MM.1S (cell line): ENCODE data around the gene MGAT4D.

Source experiments
- DNase-seq: peaks from one replicate; pipeline ENCODE4 v3.0.0-alpha.2; 2015
- H2AFZ ChIP-seq: fragments of 300-600 bp; sonication (generic); 2 replicates; pipeline ENCODE4 v1.6.0; 2016; ENCODE audit warnings: antibody characterized with exemption, low read length
- H3F3A ChIP-seq: fragments of 300-600 bp; sonication (generic); 2 replicates; pipeline ENCODE4 v1.6.1; 2016; ENCODE audit warnings: mild to moderate bottlenecking, antibody characterized with exemption, low read length, moderate library complexity, mixed read lengths; ENCODE audit not compliant: insufficient read depth
- H3K27ac ChIP-seq: fragments of 300-600 bp; sonication (generic); 2 replicates; pipeline ENCODE4 v1.5.1; 2016; ENCODE audit warnings: mild to moderate bottlenecking, low read length
- H3K27me3 ChIP-seq: fragments of 300-600 bp; sonication (generic); replicated peaks from 2 replicates; pipeline ENCODE4 v1.6.0; 2016; ENCODE audit warnings: low read length; ENCODE audit not compliant: insufficient read depth
- H3K36me3 ChIP-seq: fragments of 300-600 bp; sonication (generic); replicated peaks from 2 replicates; pipeline ENCODE4 v1.6.1; 2016; ENCODE audit warnings: mild to moderate bottlenecking, low read length, mixed read lengths; ENCODE audit not compliant: insufficient read depth
- H3K4me1 ChIP-seq: fragments of 300-600 bp; sonication (generic); 2 replicates; pipeline ENCODE4 v1.6.1; 2016; ENCODE audit warnings: low read length, mixed read lengths
- H3K4me2 ChIP-seq: fragments of 300-600 bp; sonication (generic); 2 replicates; pipeline ENCODE4 v1.6.0; 2016; ENCODE audit warnings: low read depth, low read length
- H3K4me3 ChIP-seq: fragments of 300-600 bp; sonication (generic); 2 replicates; pipeline ENCODE4 v1.5.1; 2016; ENCODE audit warnings: low read length, mixed read lengths
- H3K79me2 ChIP-seq: fragments of 300-600 bp; sonication (generic); 2 replicates; pipeline ENCODE4 v1.6.1; 2016; ENCODE audit warnings: mixed run types, low read length, mixed read lengths
- H3K9ac ChIP-seq: fragments of 300-600 bp; sonication (generic); 2 replicates; pipeline ENCODE4 v1.6.1; 2016; ENCODE audit warnings: low read length, mixed read lengths
- H3K9me2 ChIP-seq: fragments of 300-600 bp; sonication (generic); replicated peaks from 2 replicates; pipeline ENCODE4 v1.6.1; 2016; ENCODE audit warnings: mild to moderate bottlenecking, low read length, mixed read lengths; ENCODE audit not compliant: insufficient read depth
- H3K9me3 ChIP-seq: fragments of 300-600 bp; sonication (generic); replicated peaks from 2 replicates; pipeline ENCODE4 v1.6.1; 2016; ENCODE audit warnings: mild to moderate bottlenecking, low read length, mixed read lengths; ENCODE audit not compliant: insufficient read depth
- H4K20me1 ChIP-seq: fragments of 300-600 bp; sonication (generic); 2 replicates; pipeline ENCODE4 v1.6.1; 2016; ENCODE audit warnings: mild to moderate bottlenecking, low read length, moderate library complexity, mixed read lengths; ENCODE audit not compliant: insufficient read depth
- EZH2 ChIP-seq: fragments of 300-600 bp; sonication (generic); optimal IDR thresholded peaks from 2 replicates; pipeline ENCODE3; 2017; ENCODE audit warnings: low read depth, mild to moderate bottlenecking, antibody characterized with exemption, low read length, mixed read lengths
- EZH2phosphoT487 ChIP-seq: fragments of 300-600 bp; sonication (generic); IDR thresholded peaks from 2 replicates; pipeline ENCODE4 v1.6.1; 2018; ENCODE audit warnings: antibody characterized with exemption, low read length
- TF ChIP-seq, protein P1 (sequence below): fragments of 300-600 bp; sonication (generic); IDR thresholded peaks from 2 replicates; pipeline ENCODE4 v1.5.1; 2016; ENCODE audit warnings: antibody characterized with exemption, low read length, mixed read lengths

MGAT4D gene

DNA sequence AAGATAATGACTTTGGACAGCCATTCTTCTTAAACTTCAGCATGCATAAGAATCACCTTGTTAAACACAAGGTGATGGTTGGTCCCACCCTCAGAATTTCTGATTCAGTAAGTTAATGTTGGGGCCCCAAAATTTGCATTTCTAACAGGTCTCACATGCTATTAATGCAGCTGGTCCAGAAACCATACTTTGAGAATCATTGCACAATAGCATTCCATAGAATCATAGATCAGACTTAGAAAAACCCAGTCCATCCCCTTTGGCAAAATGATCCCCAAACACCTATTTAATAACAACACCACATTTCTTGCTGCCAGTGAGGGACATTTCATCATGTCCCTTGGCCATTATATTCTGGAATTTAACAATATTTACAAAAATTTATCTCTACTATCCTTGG, 6.2 kb upstream of the MGAT4D start:
- Histone ChIP-seq H4K20me1 (no peaks in the 10 kb centered on the region), H3K4me1 (no peaks in the 10 kb centered on the region), H3K4me3 (no peak overlapping the region), H3K36me3 (no peaks in the 10 kb centered on the region), H3K27me3 (no peaks in the 10 kb centered on the region), H3K27ac (no peak overlapping the region), H3K79me2 (no peaks in the 10 kb centered on the region), H2AFZ (no peak overlapping the region), H3K9me3 (no peaks in the 10 kb centered on the region), H3K9ac (no peak overlapping the region), H3K9me2 (no peaks in the 10 kb centered on the region), H3F3A (no peaks in the 10 kb centered on the region), H3K4me2 (no peak overlapping the region)
- no peak for DNase-seq
- TF ChIP-seq EZH2 (no peak), EZH2phosphoT487 (no peak)
- TF ChIP-seq, protein P1, sequence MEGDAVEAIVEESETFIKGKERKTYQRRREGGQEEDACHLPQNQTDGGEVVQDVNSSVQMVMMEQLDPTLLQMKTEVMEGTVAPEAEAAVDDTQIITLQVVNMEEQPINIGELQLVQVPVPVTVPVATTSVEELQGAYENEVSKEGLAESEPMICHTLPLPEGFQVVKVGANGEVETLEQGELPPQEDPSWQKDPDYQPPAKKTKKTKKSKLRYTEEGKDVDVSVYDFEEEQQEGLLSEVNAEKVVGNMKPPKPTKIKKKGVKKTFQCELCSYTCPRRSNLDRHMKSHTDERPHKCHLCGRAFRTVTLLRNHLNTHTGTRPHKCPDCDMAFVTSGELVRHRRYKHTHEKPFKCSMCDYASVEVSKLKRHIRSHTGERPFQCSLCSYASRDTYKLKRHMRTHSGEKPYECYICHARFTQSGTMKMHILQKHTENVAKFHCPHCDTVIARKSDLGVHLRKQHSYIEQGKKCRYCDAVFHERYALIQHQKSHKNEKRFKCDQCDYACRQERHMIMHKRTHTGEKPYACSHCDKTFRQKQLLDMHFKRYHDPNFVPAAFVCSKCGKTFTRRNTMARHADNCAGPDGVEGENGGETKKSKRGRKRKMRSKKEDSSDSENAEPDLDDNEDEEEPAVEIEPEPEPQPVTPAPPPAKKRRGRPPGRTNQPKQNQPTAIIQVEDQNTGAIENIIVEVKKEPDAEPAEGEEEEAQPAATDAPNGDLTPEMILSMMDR = no peak

GRCh38 chr4:140499391-140499790, 1.3 kb upstream of the MGAT4D start:
- H3K9ac ChIP-seq = no peak overlapping the region
- no peaks in the 10 kb centered on the region for H3K9me3 ChIP-seq
- no peaks in the 10 kb centered on the region for H4K20me1 ChIP-seq
- H3K79me2 ChIP-seq = no peaks in the 10 kb centered on the region
- TF ChIP-seq, protein P1 = no peak
- TF ChIP-seq EZH2phosphoT487 (no peak), EZH2 (no peak)
- DNase-seq = no peak
- no peaks in the 10 kb centered on the region for H3K4me1 ChIP-seq
- H3K27me3 ChIP-seq = no peaks in the 10 kb centered on the region
- H3K4me2 ChIP-seq = no peak overlapping the region
- H3K4me3 ChIP-seq = no peak overlapping the region
- H2AFZ ChIP-seq = no peak overlapping the region
- H3K9me2 ChIP-seq = no peaks in the 10 kb centered on the region
- no peaks in the 10 kb centered on the region for H3K36me3 ChIP-seq
- no peaks in the 10 kb centered on the region for H3F3A ChIP-seq
- H3K27ac ChIP-seq = no peak overlapping the region

- Histone ChIP-seq H3K4me3 (no peak overlapping the region), H3K27me3 (no peaks in the 10 kb centered on the region), H3K9ac (no peak overlapping the region), H3K4me1 (no peaks in the 10 kb centered on the region), H3K9me3 (no peaks in the 10 kb centered on the region), H3K27ac (no peak overlapping the region), H4K20me1 (no peaks in the 10 kb centered on the region), H3K9me2 (no peaks in the 10 kb centered on the region), H3F3A (no peaks in the 10 kb centered on the region), H3K79me2 (no peaks in the 10 kb centered on the region), H2AFZ (no peak overlapping the region), H3K36me3 (no peaks in the 10 kb centered on the region), H3K4me2 (no peak overlapping the region)
- no peak for DNase-seq
- TF ChIP-seq, protein P1 = no peak
- TF ChIP-seq EZH2phosphoT487 = no peak
- TF ChIP-seq EZH2 = no peak
Observed at GRCh38 chr4:140497405-140497746, 717 bp downstream of the MGAT4D start.

GRCh38 chr4:140485939-140486338, 12.2 kb downstream of the MGAT4D start:
- no peak overlapping the region for H3K9ac ChIP-seq
- no peak overlapping the region for H3K4me3 ChIP-seq
- H2AFZ ChIP-seq = no peak overlapping the region
- no peak overlapping the region for H3K4me2 ChIP-seq
- no peaks in the 10 kb centered on the region for H3K9me3 ChIP-seq
- H3K9me2 ChIP-seq = no peaks in the 10 kb centered on the region
- TF ChIP-seq, protein P1 = no peak
- TF ChIP-seq EZH2 (no peak), EZH2phosphoT487 (no peak)
- H3F3A ChIP-seq = no peaks in the 10 kb centered on the region
- H3K4me1 ChIP-seq = no peaks in the 10 kb centered on the region
- no peaks in the 10 kb centered on the region for H3K27me3 ChIP-seq
- no peaks in the 10 kb centered on the region for H3K36me3 ChIP-seq
- no peaks in the 10 kb centered on the region for H3K79me2 ChIP-seq
- H4K20me1 ChIP-seq = no peaks in the 10 kb centered on the region
- no peak overlapping the region for H3K27ac ChIP-seq
- no peak for DNase-seq
